Measurements from ENCODE around the gene CEL.

GRCh38 chr9:133103183-133103986 is 41.6 kb downstream of the CEL start:
- TF ChIP-seq CTCF (IDR thresholded peaks at IDR 0.05) (peak in 1 of 3 donors; percentile 65), POLR2A (IDR thresholded peaks at IDR 0.05) (no peak)

Data from lower leg skin (tissue), 3 donors.